ENCODE data around the gene CHI3L1. TPM values are rescaled to one million over a fixed set of nuclear protein-coding genes. Genes with fewer than 3 reads are reported as not detected.

CHI3L1 gene
- total RNA-seq, 1 donor from 2014 or later, result 0.20 TPM

DNA sequence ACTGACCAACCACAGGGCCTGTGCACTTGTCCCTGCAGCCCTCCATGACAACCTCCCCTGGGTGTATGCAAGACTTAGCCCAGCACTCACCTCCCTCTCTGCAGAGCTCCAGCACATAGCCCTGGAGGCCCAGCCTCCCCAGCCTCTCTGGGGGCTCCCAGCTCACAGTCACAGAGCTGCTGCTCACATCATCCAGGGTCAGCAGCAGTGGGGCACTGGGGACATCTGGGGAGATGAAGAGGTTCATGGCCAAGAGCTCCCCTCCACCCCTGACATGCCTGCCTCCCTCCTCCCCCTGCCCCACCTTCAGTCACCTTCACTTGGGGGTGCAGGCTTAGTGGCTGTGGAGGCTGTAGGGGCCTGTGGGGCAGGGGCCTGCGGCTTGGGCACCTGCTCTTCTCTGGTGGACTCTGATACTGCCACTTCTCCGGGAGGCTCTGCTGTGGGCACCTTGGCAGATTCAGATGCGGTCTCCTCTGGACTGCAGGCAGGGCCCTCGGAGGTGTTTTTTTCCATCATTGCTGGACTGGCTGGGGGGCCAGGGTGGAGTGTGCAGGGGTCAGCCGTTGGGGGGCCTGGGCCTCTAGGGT is 11.2 kb downstream of the CHI3L1 start, which contains the start of gene MYBPH:
MYBPH (minus strand) TSS at position 590 of the 590 bp plus-strand sequence; CDS start at position 519, 71 bp downstream.
- Histone ChIP-seq H3K27ac (ENCODE audit: low read depth, low read length) (no peak within 1 kb of the TSS), H3K9ac (ENCODE audit: low read length) (no peak within 1 kb of the TSS), H3K4me1 (ENCODE audit: insufficient read depth, low read length) (peaks cover 14% of the 10 kb centered on the region), H3K36me3 (ENCODE audit: insufficient read depth, low read length) (no peaks in the 10 kb centered on the region), H2AFZ (ENCODE audit: low read depth, low read length) (no peak within 1 kb of the TSS), H4K20me1 (ENCODE audit: insufficient read depth, low read length) (no peaks in the 10 kb centered on the region), H3K4me2 (ENCODE audit: low read length) (no peak within 1 kb of the TSS), H3K79me2 (ENCODE audit: insufficient read depth, low read length) (no peaks in the 10 kb centered on the region), H3K9me3 (ENCODE audit: insufficient read depth, low read depth, low read length) (no peaks in the 10 kb centered on the region), H3K27me3 (ENCODE audit: insufficient read depth, low read length) (no peaks in the 10 kb centered on the region), H3K4me3 (ENCODE audit: insufficient read depth, low read depth, low read length) (no peak within 1 kb of the TSS)
- no peak for DNase-seq (ENCODE audit: low read depth)
- no peak for FAIRE-seq
- no peaks in the 10 kb centered on the region for H3K9me3 Mint-ChIP-seq (ENCODE audit: unreplicated experiment)
- TF ChIP-seq, protein P1, sequence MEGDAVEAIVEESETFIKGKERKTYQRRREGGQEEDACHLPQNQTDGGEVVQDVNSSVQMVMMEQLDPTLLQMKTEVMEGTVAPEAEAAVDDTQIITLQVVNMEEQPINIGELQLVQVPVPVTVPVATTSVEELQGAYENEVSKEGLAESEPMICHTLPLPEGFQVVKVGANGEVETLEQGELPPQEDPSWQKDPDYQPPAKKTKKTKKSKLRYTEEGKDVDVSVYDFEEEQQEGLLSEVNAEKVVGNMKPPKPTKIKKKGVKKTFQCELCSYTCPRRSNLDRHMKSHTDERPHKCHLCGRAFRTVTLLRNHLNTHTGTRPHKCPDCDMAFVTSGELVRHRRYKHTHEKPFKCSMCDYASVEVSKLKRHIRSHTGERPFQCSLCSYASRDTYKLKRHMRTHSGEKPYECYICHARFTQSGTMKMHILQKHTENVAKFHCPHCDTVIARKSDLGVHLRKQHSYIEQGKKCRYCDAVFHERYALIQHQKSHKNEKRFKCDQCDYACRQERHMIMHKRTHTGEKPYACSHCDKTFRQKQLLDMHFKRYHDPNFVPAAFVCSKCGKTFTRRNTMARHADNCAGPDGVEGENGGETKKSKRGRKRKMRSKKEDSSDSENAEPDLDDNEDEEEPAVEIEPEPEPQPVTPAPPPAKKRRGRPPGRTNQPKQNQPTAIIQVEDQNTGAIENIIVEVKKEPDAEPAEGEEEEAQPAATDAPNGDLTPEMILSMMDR (IDR thresholded peaks at IDR 0.05; ENCODE audit: insufficient read depth, low read depth, low read length), result no peak
- no peak for TF ChIP-seq EZH2 (IDR thresholded peaks at IDR 0.05; ENCODE audit: insufficient read depth, low read length)
- H3K27ac Mint-ChIP-seq (ENCODE audit: unreplicated experiment), result no peak within 1 kb of the TSS
- H3K4me1 Mint-ChIP-seq (ENCODE audit: low read depth, unreplicated experiment), result peaks cover 24% of the 10 kb centered on the region
- no peak within 1 kb of the TSS for H3K4me3 Mint-ChIP-seq (ENCODE audit: unreplicated experiment)
- peaks cover 2% of the 10 kb centered on the region for H3K36me3 Mint-ChIP-seq (ENCODE audit: low read depth, unreplicated experiment)
- peaks cover 11% of the 10 kb centered on the region for H3K27me3 Mint-ChIP-seq (ENCODE audit: low read depth, unreplicated experiment)

GRCh38 chr1:203174324-203174985 is 12.0 kb downstream of the CHI3L1 start:
- peaks cover 24% of the 10 kb centered on the region for H3K4me1 Mint-ChIP-seq (ENCODE audit: low read depth, unreplicated experiment)
- H3K27me3 ChIP-seq (ENCODE audit: insufficient read depth, low read length), result no peaks in the 10 kb centered on the region
- no peak overlapping the region for H2AFZ ChIP-seq (ENCODE audit: low read depth, low read length)
- peaks cover 14% of the 10 kb centered on the region for H3K4me1 ChIP-seq (ENCODE audit: insufficient read depth, low read length)
- no peak overlapping the region for H3K4me3 ChIP-seq (ENCODE audit: insufficient read depth, low read depth, low read length)
- no peak overlapping the region for H3K4me2 ChIP-seq (ENCODE audit: low read length)
- H3K9me3 ChIP-seq (ENCODE audit: insufficient read depth, low read depth, low read length), result no peaks in the 10 kb centered on the region
- H3K4me3 Mint-ChIP-seq (ENCODE audit: unreplicated experiment), result no peak overlapping the region
- H3K9ac ChIP-seq (ENCODE audit: low read length), result no peak overlapping the region
- no peaks in the 10 kb centered on the region for H3K79me2 ChIP-seq (ENCODE audit: insufficient read depth, low read length)
- no peaks in the 10 kb centered on the region for H3K36me3 ChIP-seq (ENCODE audit: insufficient read depth, low read length)
- no peak for TF ChIP-seq EZH2 (IDR thresholded peaks at IDR 0.05; ENCODE audit: insufficient read depth, low read length)
- TF ChIP-seq, protein P1 (IDR thresholded peaks at IDR 0.05; ENCODE audit: insufficient read depth, low read depth, low read length), result no peak
- DNase-seq (ENCODE audit: low read depth) (no peak), FAIRE-seq (no peak)
- H4K20me1 ChIP-seq (ENCODE audit: insufficient read depth, low read length), result no peaks in the 10 kb centered on the region
- H3K9me3 Mint-ChIP-seq (ENCODE audit: unreplicated experiment), result no peaks in the 10 kb centered on the region
- H3K27ac ChIP-seq (ENCODE audit: low read depth, low read length), result no peak overlapping the region
- no peak overlapping the region for H3K27ac Mint-ChIP-seq (ENCODE audit: unreplicated experiment)
- H3K27me3 Mint-ChIP-seq (ENCODE audit: low read depth, unreplicated experiment), result peaks cover 16% of the 10 kb centered on the region
- H3K36me3 Mint-ChIP-seq (ENCODE audit: low read depth, unreplicated experiment), result peaks cover 4% of the 10 kb centered on the region

- Histone ChIP-seq H3K4me1 (ENCODE audit: insufficient read depth, low read length) (peaks cover 14% of the 10 kb centered on the region), H3K36me3 (ENCODE audit: insufficient read depth, low read length) (no peaks in the 10 kb centered on the region), H3K27ac (ENCODE audit: low read depth, low read length) (no peak overlapping the region), H3K4me3 (ENCODE audit: insufficient read depth, low read depth, low read length) (no peak overlapping the region), H4K20me1 (ENCODE audit: insufficient read depth, low read length) (no peaks in the 10 kb centered on the region), H3K79me2 (ENCODE audit: insufficient read depth, low read length) (no peaks in the 10 kb centered on the region), H3K9ac (ENCODE audit: low read length) (no peak overlapping the region), H3K4me2 (ENCODE audit: low read length) (no peak overlapping the region), H3K27me3 (ENCODE audit: insufficient read depth, low read length) (no peaks in the 10 kb centered on the region), H2AFZ (ENCODE audit: low read depth, low read length) (no peak overlapping the region), H3K9me3 (ENCODE audit: insufficient read depth, low read depth, low read length) (no peaks in the 10 kb centered on the region)
- no peak overlapping the region for H3K27ac Mint-ChIP-seq (ENCODE audit: unreplicated experiment)
- peaks cover 6% of the 10 kb centered on the region for H3K36me3 Mint-ChIP-seq (ENCODE audit: low read depth, unreplicated experiment)
- peaks cover 24% of the 10 kb centered on the region for H3K4me1 Mint-ChIP-seq (ENCODE audit: low read depth, unreplicated experiment)
- DNase-seq (ENCODE audit: low read depth), result no peak
- no peak overlapping the region for H3K4me3 Mint-ChIP-seq (ENCODE audit: unreplicated experiment)
- no peak for FAIRE-seq
- no peaks in the 10 kb centered on the region for H3K9me3 Mint-ChIP-seq (ENCODE audit: unreplicated experiment)
- H3K27me3 Mint-ChIP-seq (ENCODE audit: low read depth, unreplicated experiment), result peaks cover 22% of the 10 kb centered on the region
- TF ChIP-seq EZH2 (IDR thresholded peaks at IDR 0.05; ENCODE audit: insufficient read depth, low read length), result no peak
Observed at GRCh38 chr1:203173566-203173965, 12.9 kb downstream of the CHI3L1 start.
